RWPE1 (cell line): Measurements from ENCODE around the gene PTPRD.
A peak's percentile ranks its signal among the peaks of the same experiment; 100 is the strongest.

Source experiments
- CTCF ChIA-PET: fragments of 350-600 bp; sonication (Branson Sonifier 250); formaldehyde crosslinking; extraction: SDS; loops from one replicate; lab custom pipeline; 2021; lab: Yijun Ruan, JAX
- POLR2A ChIA-PET: fragments of 400-600 bp; formaldehyde crosslinking; extraction: SDS; loops from one replicate; lab custom pipeline; 2020; ENCODE audit warnings: antibody characterized with exemption; ENCODE audit not compliant: low non-redundant PET; lab: Yijun Ruan, JAX
- DNase-seq: peaks from one replicate; pipeline ENCODE4 v3.0.0; 2012; ENCODE audit warnings: low spot score
- H3K27ac ChIP-seq: fragments of 450-650 bp; 2 replicates; pipeline ENCODE4 v1.5.1; 2017
- CTCF ChIP-seq: fragments of 450-650 bp; conservative IDR thresholded peaks from 2 replicates; pipeline ENCODE4 v1.5.1; 2017; ENCODE audit warnings: low read depth, mild to moderate bottlenecking

The PTPRD gene

GRCh38 chr9:8904771-8905515, 1707.9 kb downstream of the PTPRD start:
- ChIA-PET POLR2A (no interaction called here), CTCF (no interaction called here)
- TF ChIP-seq CTCF: no peak

GRCh38 chr9:8903077-8903476, 1709.7 kb downstream of the PTPRD start:
- CTCF ChIA-PET: no interaction called here
- DNase-seq: no peak
- POLR2A ChIA-PET: no interaction called here
- no peak for TF ChIP-seq CTCF
- H3K27ac ChIP-seq: no peak overlapping the region

More at GRCh38 chr9:8904771-8905515, 1707.9 kb downstream of the PTPRD start:
- H3K27ac ChIP-seq: no peak overlapping the region
- no peak for DNase-seq

GRCh38 chr9:8901146-8901545, 1711.7 kb downstream of the PTPRD start:
- DNase-seq: no peak
- POLR2A ChIA-PET: no interaction called here
- H3K27ac ChIP-seq: no peak overlapping the region

GRCh38 chr9:8899511-8899910, 1713.3 kb downstream of the PTPRD start:
- CTCF ChIA-PET: no interaction called here
- TF ChIP-seq CTCF: no peak
- H3K27ac ChIP-seq: no peak overlapping the region
- POLR2A ChIA-PET: no interaction called here
- no peak for DNase-seq

More at GRCh38 chr9:8901146-8901545, 1711.7 kb downstream of the PTPRD start:
- TF ChIP-seq CTCF: no peak
- CTCF ChIA-PET: no interaction called here

- CTCF ChIA-PET: interaction anchor here (0.6 kb wide), 1 partner anchor 264 kb away, joined by 3 read pairs; no protein-coding TSS in a partner anchor
- DNase-seq: no peak
- H3K27ac ChIP-seq: no peak overlapping the region
- TF ChIP-seq CTCF: peak; percentile 60
- POLR2A ChIA-PET: no interaction called here
Measured at GRCh38 chr9:8895861-8896224, 1717.0 kb downstream of the PTPRD start.

- TF ChIP-seq CTCF: no peak
- no peak overlapping the region for H3K27ac ChIP-seq
- DNase-seq: no peak
- POLR2A ChIA-PET: no interaction called here
- CTCF ChIA-PET: interaction anchor here (0.6 kb wide), 1 partner anchor 264 kb away, joined by 3 read pairs; no protein-coding TSS in a partner anchor
Measured at GRCh38 chr9:8895106-8895860, 1717.5 kb downstream of the PTPRD start.
